NCI-H146 treated with DMSO at 0.1 percent for 48 hours (cell line): Measurements from ENCODE around the gene TBC1D22A.
"Not testable (repeated sequence)": the region's sequence is repeated elsewhere in the genome, so short reads cannot be mapped to it uniquely, and the experiment has no call there.

ENCODE experiments used
- DNase-seq: peaks from one replicate; lab custom pipeline; 2025; ENCODE audit not compliant: unreplicated experiment; lab: John Stamatoyannopoulos, UW

The TBC1D22A gene

DNA sequence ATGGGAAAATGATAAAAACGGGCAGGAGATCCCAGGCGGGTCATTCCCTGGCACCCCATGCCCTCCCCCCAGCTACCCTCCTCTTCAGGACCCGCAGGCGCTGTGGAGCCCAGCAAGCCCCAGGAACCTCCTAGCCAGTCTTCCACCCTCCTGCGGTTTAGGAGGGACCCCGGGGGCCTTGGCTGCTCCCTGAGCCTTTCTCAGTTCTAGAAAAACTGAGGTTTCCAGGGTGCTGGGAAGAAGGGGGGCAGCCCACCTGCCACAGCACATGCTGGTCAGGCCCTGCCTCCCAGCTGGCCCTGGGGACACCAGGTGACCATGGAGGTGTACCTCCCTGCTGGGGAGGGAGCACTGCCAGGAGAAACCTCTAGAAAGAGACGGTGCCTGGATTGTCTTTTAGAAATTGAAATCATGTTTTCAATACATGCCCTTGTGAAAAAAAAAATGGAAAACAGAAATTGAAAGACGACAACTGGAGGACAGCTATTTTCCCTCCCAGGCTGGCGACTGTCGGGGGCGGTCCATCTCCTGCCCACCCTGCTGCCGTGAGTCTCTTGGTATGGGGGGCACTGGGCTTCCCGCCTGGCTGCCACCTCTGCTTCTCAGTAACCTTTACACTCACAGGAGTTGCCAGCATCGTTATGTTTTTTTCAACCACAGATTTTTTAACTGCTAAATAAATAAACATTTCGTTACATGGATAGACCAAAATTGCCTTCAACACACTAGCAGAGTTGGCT lies 398.5 kb downstream of the TBC1D22A start:
- no peak for DNase-seq

DNA sequence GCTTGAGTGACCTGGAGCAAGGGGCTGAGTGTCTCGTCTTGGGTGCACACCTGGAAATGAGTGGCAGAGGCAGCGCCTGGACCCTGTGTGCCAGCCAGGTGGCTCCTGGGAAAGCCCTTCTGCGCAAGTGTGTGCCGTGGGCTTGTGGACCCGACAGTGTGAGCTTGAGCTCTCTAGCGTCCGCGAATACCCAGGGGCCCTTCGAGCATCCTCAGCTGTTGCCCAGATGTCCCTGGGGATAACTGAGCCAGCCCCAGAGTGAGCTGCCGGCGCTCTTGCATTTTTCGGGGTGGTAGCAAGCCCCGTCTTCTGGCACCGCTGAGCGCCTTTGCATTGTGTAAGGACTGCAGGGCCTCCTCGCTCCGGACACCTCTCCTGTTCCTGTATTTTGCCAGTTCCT lies 399.2 kb downstream of the TBC1D22A start:
- DNase-seq, result no peak

DNA sequence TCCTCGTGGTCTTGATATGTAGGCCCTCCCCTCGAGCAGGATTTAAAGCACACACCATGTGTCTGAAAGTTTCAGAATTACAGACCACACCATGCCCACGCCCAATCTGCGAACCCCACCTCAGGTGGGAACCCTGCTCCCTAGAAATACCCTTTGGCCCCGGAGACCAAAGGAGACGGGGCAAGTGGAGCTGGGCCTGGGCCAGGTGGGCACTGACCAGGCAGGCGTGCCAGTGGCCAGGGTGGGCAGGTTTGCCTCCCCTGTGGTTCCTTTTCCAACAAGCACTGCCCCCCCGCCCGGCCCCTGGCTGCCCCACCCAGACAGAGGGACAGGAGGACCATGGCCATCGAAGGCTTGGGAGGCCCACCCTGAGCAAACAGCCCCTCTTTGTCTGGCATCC lies 400.4 kb downstream of the TBC1D22A start:
- DNase-seq, result no peak

DNA sequence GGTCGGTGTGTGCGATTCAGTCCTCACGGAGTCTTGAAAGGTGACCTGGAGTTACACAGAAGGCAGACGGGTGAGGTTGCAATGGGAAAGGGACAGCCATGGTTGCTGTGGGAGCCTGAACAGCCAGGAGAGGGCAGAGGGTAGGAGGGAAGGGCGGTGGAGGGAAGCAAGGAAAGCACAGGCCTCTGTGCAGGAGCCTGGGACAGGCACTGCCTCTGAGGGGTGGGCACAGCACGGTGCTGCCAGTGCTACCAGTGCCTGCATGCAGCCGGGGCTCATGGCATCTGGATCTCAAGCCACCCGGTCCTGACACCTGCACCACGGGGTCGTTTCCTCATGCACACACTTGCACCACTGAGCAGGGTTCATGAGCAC lies 401.0 kb downstream of the TBC1D22A start:
- DNase-seq, result no peak

DNA sequence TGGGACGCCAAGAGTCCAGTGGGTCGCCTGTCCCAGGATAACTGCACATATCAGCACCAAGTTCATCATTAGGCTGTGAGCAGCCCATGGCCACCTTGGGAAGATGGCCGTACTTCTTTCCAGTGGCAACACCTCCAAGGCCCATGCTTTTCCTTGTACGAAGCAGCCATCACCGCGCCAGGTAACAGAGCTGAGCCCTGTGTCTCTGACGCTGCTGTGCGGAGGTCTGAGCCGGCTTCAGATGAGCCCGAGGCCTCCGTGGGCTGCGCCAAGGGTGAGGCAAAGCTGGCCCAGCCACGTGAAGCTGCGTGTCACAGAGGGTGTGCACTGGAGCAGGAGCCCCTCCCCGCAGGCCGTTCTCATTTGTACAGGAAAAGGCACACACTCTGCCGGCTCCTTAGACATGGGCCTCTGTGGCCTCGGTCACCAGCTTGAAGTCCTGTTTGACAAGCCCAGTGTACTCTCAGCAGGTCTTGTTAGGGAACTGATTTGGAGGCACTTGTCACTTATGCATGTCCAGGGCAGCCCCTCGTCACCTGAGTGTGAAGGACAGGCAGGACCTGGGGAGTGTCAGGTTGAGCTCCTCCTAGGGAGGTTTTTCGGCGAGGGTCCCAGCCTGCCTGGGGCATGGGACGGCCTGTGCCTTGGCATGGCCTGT lies 401.5 kb downstream of the TBC1D22A start:
- DNase-seq, result no peak

DNA sequence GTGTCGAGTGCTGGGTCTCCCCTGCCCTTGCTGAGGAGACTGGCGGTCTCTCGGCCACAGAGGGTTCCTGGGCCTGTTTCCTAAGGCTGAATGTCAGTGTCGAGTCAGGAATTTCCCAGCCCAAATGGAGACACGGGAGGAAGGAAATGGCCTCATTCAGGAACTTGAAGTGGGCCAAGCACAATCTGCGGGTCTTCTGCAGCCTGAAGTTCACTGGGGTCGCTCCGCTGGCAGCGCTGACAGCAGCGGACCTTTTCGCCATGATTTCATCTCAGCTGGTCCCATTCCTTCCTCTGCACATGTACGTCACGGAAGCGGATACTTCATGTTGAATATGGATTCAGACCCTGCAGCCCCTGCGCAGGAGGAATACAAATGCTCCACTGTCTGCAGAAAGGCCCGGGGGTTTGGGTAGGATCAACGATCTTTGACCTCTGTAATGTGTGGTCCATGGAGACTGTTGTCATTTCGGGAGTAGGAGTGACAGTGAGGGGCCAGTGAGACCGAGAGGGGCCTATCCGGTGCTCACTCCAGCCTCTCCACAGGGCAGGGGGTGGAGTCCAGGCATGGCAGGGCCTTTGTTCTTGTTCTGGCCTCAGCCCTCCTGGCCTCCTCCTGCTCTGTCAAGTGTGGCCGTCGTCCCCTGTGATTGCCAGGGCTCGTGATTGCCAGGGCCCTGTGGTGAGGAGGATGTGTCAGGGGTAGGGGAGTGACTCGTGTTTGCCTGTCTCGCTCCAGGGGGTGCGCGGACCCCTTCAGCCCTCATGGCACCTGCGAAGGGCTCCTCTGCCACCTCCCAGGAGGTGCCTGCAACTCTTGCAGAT lies 402.3 kb downstream of the TBC1D22A start:
- DNase-seq, result no peak

DNA sequence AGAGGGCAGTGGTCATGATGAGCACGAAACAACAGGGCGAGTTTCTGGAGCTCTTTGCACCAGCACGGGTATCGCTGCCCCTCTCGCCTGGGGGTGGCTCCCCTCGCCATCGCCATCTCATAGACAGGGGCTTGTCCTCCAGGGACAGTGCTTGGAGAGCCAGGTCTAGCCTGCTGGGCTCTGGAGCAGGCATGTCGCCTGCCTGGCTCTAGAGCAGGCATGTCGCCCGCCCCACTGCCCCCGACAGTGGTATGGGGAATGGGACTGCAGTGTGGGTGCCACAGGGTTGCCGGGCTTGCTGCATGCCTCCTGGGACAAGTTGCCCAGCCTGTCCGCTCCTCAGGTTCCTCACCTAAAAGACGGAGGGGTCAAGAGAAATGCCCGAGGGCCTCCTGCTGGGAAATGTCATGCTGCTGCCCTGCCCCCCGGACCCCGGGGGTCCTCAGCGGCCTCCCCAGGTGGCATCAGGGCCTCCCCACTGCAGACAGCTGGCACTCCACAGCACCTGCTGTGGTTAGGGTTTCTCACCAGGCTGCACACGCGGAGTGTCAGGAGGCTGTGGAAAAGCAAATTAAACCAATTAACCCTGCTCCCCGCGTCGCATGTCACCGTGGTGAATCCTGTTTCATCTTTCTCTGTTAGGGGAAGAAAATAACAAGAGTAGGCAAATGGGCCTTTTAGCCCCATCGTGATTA lies 403.0 kb downstream of the TBC1D22A start:
- peak; percentile 5 for DNase-seq

DNA sequence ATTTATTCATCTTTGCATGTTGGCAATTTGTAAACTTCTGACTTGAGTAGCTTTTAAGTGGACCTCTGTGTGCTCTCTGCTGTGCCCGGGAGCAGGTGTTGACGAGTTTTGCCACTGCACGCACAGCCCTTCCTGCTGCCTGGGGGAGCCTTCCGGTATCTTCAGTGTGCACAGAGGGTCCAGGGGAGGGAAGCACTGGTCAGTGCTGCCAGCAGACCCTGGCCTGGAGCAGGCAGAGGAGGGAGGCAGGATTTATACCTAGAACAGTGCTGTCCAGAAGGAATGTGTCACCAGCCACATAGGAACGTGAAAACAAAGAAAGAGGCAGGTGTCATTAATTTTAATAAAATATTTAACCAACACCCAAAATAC lies 403.6 kb downstream of the TBC1D22A start:
- no peak for DNase-seq

DNA sequence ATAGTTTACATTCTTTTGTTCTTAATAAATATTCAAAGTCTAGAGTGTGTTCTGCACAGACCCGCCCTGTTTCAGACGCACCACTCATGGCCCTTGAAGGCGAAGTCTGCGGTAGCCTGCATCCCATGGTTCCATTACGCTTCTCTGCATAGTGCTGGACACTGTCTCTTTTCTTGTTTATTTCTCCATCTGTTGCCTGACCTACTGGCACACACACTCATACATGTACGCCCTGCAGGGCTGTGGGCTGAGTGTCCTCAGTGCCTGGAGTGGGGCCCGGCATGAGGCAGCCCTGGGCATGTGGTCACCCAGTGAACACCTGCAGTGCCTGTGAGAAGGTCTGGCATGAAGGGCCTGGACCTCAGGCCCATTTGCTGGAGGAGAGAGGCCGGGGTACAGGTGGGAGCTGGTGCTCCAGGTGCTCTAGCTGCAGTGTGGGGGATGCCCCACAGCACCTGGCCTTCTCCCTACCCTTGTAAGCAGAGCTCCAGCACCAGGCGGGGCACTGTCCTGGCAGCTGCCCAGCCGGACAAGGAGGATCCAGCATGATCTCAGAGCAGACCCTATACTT lies 404.1 kb downstream of the TBC1D22A start:
- no peak for DNase-seq

DNA sequence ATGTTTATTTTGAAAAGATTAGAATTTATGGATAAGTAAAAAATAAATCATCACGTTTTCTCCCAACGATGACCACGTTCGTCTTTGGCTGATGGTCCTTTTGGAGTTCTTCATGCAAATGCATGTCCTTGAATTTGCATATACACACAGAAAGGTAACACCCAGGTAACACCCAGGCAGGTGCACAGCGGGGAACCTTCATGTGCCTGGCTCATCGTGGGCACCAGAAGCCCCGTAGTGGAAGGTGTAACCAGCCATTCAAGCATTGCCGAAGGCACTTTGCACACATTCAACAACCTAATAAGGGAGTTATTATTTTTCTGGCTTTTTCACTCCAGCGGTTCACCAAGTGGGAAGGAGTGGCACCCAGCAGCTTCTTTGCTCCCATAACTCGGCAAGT lies 404.6 kb downstream of the TBC1D22A start:
- no peak for DNase-seq

DNA sequence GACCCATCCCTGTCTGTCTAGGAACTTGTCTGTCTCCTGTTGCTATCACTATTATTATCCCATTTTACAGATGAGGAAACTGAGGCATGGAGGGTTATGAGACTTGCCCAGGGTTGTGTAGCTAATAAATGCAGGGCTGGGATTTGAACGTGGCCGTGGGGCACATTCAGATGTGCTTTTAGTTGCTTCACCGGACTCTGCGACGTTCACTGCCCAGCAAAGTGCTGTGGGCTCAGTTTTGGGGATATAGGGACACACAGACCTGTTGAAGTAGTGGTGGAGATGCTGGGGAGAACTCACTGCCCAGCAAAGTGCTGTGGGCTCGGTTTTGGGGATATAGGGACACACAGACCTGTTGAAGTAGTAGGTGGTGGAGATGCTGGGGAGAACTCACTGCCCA lies 405.5 kb downstream of the TBC1D22A start:
- not testable (repeated sequence) for DNase-seq

DNA sequence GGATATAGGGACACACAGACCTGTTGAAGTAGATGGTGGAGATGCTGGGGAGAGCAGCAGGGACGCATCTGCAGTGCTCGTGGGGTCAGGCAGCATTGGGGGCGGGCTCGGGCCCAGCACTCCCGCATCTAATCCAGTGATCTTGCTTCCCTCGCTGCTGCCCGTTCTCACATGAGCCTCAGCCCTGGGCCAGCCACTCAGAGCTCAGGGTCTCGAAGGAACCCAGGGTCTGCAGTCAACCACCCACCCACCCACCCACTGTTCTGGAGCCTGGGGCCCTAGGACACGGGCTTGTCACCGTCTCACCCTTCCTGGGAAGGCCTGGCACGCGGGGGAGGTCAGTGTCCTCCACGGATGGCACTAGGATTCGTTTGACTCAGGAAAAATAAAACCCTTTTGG lies 406.0 kb downstream of the TBC1D22A start:
- no peak for DNase-seq

DNA sequence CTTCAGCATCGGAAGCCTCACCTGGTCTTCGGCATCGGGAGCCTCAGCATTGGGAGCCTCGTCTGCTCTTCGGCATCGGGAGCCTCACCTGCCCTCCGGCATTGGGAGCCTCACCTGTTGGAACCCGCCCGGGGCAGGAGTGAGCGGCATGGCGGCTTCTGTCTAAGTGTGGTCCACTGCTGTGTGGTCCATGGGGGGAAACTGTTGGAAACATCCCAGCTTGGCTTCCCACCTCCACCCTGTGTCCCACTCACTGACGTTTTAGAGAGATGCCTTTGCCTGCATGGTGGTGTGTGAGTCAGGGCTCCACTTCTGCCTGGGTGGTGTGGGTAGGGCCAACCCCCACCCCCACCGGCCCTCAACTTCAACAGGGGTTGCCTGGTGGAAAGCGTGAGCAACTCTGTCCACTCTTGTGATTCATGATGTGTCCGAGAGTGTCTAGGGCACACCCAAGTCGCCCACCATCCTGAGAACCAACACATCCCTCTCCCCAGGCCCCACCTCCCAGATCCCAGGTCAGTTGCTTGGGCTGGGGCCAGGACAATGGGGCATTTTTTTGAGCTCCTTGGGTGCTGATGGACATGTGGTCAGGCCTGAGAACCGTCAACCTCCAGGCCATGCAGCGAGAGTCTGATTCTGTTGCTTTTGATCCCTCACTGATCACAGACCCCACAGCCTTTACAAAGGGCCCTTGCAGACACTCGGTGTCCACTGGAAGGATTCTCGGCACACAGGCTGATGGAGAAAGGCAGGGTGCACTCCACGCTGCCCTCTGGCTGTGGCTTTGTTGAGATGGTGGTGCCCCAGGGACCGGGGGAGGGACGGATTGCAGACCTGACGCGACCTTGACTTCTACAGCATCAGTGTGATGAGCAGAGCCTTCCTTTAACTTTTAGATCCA lies 406.7 kb downstream of the TBC1D22A start:
- no peak for DNase-seq

DNA sequence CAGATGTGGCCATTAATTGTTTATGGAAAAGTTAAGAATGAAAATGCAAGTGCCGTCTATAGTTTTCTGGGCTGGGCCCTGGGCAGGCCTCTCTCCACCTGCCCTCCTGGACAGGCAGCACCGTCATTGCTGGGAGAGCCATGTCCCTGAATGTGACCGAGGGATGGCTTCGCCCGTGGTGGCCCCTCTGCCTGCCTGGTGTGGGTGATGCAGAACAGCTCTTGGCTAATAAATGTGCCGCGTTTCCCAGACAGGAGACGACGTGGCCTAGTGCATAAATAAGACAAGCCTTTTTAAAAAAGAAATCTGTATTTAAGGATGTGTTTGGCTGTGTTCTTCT lies 407.3 kb downstream of the TBC1D22A start:
- no peak for DNase-seq

DNA sequence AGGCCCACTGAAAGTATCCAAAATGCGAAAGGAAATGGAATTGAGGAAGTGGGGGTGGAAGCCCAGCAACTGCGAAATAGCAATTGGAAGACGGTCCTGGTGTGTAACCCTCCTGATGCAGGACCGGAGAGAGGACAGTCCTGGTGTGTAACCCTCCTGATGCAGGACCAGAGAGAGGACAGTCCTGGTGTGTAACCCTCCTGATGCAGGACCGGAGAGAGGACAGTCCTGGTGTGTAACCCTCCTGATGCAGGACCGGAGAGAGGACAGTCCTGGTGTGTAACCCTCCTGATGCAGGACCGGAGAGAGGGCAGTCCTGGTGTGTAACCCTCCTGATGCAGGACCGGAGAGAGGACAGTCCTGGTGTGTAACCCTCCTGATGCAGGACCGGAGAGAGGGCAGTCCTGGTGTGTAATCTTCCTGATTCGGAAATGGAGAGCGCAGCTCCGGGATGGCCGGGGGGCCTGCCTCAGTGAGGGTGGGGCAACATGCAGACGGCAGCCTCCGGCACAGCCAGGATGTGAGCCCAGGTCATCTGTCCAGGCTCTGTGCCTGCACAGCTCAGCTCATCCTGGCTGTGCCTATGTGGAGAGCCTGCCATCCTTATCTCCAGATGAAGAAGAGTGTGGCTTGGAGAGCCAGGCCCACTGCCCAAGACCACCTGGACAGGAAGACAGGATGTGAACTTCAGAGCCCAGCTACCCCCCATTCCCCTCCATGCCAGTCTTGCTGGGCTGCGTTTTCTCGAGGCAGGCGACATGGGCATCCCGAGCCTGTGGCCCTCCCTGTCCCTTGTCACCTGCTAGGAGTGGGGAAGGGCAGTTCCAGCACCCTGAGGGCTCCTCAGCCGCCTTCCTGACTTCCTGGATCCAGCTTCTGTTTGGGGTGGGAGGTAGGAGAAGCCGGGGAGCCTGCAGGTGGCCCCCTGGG lies 408.3 kb downstream of the TBC1D22A start:
- not testable (repeated sequence) for DNase-seq

DNA sequence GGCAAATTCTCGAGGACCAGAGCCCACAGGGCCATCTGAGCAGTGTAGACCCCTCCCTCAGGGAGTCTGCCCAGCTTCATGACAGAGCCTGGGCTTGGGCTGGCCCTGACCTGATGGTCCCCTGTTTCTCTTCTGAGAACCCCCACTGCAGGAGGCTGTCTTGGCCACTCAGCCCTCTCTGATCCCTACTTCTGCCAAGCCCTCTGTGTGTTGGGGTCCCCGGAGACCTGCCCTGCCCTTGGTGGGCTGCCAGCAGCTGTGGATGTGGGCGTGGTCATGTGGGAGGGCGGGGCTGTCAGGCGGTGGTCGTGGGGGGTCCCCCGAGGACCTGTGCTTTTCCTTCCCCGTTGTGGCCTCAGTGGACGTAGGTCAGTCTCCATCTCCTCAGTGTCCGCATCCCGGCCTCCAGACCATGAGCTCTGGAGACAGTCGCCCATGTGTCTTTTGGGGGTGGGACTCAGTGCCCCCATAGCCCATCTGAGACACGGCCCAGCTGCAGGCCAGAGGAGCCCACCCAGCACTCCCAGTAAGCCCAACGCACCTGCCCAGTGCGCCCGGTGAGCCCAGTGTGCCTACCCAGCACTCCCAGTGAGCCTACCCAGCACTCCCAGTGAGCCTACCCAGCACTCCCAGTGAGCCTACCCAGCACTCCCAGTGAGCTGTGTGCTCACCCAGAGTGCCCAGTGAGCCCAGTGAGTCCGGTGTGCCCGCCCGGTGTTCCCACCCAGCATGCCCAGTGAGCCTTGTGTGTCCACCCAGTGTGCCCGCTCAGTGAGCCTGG lies 409.2 kb downstream of the TBC1D22A start:
- no peak for DNase-seq

DNA sequence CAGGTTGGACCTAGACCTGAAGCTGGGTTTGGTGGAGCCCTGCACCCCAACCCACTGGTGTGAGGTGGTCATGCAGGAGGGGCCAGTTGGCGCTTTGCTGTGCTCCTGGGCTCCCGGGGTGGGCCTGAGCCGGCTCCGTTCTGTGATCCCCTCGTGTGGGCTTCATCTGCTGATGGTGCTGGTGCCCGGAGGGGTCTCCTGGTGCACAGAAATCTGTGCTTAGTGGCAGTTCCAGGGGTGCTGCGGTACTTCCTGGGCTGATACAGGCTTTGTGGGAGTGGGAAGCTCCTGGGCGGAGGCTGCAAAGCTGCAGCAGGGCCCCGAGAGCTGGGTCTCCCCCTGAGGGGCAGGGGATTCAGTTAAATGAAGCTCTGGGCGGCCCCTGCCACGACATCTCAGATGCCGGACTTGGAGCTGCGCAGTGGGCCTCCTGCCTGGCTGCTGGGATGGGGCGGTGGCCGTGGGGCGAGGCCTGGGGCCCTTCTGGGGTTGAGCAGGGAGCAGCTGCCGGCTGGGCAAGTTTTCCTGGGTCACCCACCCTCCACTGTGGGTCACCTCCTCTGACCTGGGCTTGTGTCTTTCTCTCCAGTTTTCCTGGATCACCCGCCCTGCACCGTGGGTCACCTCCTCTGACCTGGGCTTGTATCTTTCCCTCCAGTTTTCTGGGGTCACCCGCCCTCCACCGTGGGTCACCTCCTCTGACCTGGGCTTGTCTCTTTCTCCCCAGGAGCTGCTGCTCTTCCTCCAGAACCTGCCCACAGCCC lies 410.5 kb downstream of the TBC1D22A start:
- DNase-seq, result no peak
